ENCODE results near the gene RGPD3. TPM values are rescaled to one million over a fixed set of nuclear protein-coding genes. Genes with fewer than 3 reads are reported as not detected.
"Not testable (repeated sequence)": the region's sequence is repeated elsewhere in the genome, so short reads cannot be mapped to it uniquely, and the experiment has no call there.

The RGPD3 gene
- total and polyA plus RNA-seq, 4 donors: 0.07 to 0.85 (median 0.36) TPM

DNA sequence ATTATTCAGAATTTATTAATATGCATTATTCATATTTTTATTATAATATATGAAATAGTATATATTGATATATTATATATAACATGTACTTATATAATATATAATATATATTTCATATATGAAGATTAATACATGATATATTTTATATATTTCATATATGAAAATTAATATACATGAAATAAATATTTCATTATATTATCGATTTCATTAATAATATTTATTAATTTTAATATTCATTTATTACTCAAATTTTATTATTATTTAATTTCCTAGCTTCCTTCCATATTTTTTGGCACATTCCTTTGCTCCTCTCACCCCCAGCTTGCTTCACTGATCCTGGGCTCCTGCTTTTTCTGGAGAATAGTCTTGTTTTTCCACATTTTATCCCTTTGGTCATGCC is 48.7 kb upstream of the RGPD3 start:
- Histone ChIP-seq H3K9me3 (ENCODE audit: control insufficient read depth in 4 of 4, low read length in 3 of 4) (no peaks in the 10 kb centered on the region), H3K27ac (ENCODE audit: low read depth in 1 of 2, low read length in 2 of 2) (no peak overlapping the region), H3K36me3 (ENCODE audit: control insufficient read depth in 4 of 4, insufficient read depth in 3 of 4, low read depth in 1 of 4, low read length in 3 of 4) (no peaks in the 10 kb centered on the region), H3K4me1 (ENCODE audit: control insufficient read depth in 4 of 4, insufficient read depth in 4 of 4, low read length in 3 of 4) (no peaks in the 10 kb centered on the region), H3K27me3 (ENCODE audit: control insufficient read depth in 4 of 4, insufficient read depth in 4 of 4, low read length in 3 of 4) (no peaks in the 10 kb centered on the region), H3K9ac (ENCODE audit: low read depth in 1 of 2, low read length in 2 of 2) (no peak overlapping the region), H3K4me3 (ENCODE audit: low read depth in 1 of 3, low read length in 3 of 3) (no peak overlapping the region)
- DNase-seq (ENCODE audit: low spot score): no peak
- 78% methylated on average over 1 of the region's 1 CpG for WGBS
- no peak for TF ChIP-seq RXRA (IDR thresholded peaks at IDR 0.05)
- no peak for TF ChIP-seq HNF4G (IDR thresholded peaks at IDR 0.05)
- TF ChIP-seq HNF4A (conservative IDR thresholded peaks at IDR 0.05): no peak
- TF ChIP-seq, protein P1, sequence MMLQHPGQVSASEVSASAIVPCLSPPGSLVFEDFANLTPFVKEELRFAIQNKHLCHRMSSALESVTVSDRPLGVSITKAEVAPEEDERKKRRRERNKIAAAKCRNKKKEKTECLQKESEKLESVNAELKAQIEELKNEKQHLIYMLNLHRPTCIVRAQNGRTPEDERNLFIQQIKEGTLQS (IDR thresholded peaks at IDR 0.05): no peak

DNA sequence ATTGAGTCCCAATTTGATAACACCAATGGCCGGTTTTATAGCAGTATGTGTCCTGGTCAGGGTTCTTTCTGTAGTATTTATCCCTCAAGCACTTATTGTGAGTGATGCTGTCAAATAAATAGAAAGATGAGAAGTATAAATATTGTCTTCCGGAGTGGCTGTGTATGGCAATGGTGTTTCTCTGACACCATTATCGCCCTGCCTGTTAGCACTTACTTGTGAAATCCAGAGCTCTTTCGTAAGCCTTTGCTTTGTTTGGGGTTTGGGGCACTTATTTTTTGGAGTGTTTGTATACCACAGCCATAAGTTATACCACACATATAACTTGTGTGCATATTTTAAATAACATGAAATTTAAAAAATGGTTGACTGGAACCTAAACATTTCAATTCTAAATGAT is 48.2 kb upstream of the RGPD3 start:
- H3K9me3 ChIP-seq (ENCODE audit: control insufficient read depth in 4 of 4, low read length in 3 of 4): no peaks in the 10 kb centered on the region
- H3K27ac ChIP-seq (ENCODE audit: low read depth in 1 of 2, low read length in 2 of 2): no peak overlapping the region
- H3K36me3 ChIP-seq (ENCODE audit: control insufficient read depth in 4 of 4, insufficient read depth in 3 of 4, low read depth in 1 of 4, low read length in 3 of 4): no peaks in the 10 kb centered on the region
- H3K4me1 ChIP-seq (ENCODE audit: control insufficient read depth in 4 of 4, insufficient read depth in 4 of 4, low read length in 3 of 4): no peaks in the 10 kb centered on the region
- H3K27me3 ChIP-seq (ENCODE audit: control insufficient read depth in 4 of 4, insufficient read depth in 4 of 4, low read length in 3 of 4): no peaks in the 10 kb centered on the region
- H3K9ac ChIP-seq (ENCODE audit: low read depth in 1 of 2, low read length in 2 of 2): no peak overlapping the region
- no peak overlapping the region for H3K4me3 ChIP-seq (ENCODE audit: low read depth in 1 of 3, low read length in 3 of 3)
- DNase-seq (ENCODE audit: low spot score): no peak
- TF ChIP-seq RAD21 (IDR thresholded peaks at IDR 0.05): no peak
- no peak for TF ChIP-seq FOXA1 (IDR thresholded peaks at IDR 0.05)
- TF ChIP-seq, protein P2, sequence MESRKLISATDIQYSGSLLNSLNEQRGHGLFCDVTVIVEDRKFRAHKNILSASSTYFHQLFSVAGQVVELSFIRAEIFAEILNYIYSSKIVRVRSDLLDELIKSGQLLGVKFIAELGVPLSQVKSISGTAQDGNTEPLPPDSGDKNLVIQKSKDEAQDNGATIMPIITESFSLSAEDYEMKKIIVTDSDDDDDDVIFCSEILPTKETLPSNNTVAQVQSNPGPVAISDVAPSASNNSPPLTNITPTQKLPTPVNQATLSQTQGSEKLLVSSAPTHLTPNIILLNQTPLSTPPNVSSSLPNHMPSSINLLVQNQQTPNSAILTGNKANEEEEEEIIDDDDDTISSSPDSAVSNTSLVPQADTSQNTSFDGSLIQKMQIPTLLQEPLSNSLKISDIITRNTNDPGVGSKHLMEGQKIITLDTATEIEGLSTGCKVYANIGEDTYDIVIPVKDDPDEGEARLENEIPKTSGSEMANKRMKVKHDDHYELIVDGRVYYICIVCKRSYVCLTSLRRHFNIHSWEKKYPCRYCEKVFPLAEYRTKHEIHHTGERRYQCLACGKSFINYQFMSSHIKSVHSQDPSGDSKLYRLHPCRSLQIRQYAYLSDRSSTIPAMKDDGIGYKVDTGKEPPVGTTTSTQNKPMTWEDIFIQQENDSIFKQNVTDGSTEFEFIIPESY (IDR thresholded peaks at IDR 0.05): no peak
- TF ChIP-seq HNF4G (IDR thresholded peaks at IDR 0.05): no peak
- no peak for TF ChIP-seq GABPA (IDR thresholded peaks at IDR 0.05 in 1 of 2, conservative IDR thresholded peaks at IDR 0.05 in 1 of 2)
- TF ChIP-seq, protein P3, sequence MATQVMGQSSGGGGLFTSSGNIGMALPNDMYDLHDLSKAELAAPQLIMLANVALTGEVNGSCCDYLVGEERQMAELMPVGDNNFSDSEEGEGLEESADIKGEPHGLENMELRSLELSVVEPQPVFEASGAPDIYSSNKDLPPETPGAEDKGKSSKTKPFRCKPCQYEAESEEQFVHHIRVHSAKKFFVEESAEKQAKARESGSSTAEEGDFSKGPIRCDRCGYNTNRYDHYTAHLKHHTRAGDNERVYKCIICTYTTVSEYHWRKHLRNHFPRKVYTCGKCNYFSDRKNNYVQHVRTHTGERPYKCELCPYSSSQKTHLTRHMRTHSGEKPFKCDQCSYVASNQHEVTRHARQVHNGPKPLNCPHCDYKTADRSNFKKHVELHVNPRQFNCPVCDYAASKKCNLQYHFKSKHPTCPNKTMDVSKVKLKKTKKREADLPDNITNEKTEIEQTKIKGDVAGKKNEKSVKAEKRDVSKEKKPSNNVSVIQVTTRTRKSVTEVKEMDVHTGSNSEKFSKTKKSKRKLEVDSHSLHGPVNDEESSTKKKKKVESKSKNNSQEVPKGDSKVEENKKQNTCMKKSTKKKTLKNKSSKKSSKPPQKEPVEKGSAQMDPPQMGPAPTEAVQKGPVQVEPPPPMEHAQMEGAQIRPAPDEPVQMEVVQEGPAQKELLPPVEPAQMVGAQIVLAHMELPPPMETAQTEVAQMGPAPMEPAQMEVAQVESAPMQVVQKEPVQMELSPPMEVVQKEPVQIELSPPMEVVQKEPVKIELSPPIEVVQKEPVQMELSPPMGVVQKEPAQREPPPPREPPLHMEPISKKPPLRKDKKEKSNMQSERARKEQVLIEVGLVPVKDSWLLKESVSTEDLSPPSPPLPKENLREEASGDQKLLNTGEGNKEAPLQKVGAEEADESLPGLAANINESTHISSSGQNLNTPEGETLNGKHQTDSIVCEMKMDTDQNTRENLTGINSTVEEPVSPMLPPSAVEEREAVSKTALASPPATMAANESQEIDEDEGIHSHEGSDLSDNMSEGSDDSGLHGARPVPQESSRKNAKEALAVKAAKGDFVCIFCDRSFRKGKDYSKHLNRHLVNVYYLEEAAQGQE (IDR thresholded peaks at IDR 0.05): no peak
- TF ChIP-seq, protein P4, sequence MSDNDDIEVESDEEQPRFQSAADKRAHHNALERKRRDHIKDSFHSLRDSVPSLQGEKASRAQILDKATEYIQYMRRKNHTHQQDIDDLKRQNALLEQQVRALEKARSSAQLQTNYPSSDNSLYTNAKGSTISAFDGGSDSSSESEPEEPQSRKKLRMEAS (IDR thresholded peaks at IDR 0.05): no peak
- TF ChIP-seq, protein P5, sequence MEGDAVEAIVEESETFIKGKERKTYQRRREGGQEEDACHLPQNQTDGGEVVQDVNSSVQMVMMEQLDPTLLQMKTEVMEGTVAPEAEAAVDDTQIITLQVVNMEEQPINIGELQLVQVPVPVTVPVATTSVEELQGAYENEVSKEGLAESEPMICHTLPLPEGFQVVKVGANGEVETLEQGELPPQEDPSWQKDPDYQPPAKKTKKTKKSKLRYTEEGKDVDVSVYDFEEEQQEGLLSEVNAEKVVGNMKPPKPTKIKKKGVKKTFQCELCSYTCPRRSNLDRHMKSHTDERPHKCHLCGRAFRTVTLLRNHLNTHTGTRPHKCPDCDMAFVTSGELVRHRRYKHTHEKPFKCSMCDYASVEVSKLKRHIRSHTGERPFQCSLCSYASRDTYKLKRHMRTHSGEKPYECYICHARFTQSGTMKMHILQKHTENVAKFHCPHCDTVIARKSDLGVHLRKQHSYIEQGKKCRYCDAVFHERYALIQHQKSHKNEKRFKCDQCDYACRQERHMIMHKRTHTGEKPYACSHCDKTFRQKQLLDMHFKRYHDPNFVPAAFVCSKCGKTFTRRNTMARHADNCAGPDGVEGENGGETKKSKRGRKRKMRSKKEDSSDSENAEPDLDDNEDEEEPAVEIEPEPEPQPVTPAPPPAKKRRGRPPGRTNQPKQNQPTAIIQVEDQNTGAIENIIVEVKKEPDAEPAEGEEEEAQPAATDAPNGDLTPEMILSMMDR (IDR thresholded peaks at IDR 0.05; ENCODE audit: low read depth, low read length, missing input control): no peak
- no peak for TF ChIP-seq EGR1 (IDR thresholded peaks at IDR 0.05; ENCODE audit: low read depth in 2 of 2)
- no peak for TF ChIP-seq HNF4A (conservative IDR thresholded peaks at IDR 0.05)
- TF ChIP-seq, protein P1 (IDR thresholded peaks at IDR 0.05): no peak
- TF ChIP-seq NR2F2 (IDR thresholded peaks at IDR 0.05): no peak
- no peak for TF ChIP-seq JUND (IDR thresholded peaks at IDR 0.05)
- TF ChIP-seq TAF1 (conservative IDR thresholded peaks at IDR 0.05): no peak
- WGBS: 82% methylated on average over 4 of the region's 4 CpGs

DNA sequence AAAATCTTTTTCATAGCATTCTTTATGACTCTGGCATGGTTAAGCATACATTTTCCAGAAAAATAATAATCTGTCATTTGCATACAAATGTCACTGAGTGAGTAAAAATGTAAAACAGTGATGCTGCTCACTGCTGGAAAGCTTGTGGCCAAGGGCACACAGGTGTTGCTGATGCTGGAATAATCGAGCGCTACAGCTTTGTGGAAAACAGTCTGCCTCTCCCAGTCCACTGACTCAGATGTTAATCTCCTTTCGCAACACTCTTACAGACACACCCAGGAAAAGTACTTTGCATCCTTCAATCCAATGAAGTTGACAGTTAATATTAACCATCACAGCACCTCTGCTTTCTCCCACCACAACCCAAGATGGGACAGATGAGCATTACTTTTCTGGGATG is 46.6 kb upstream of the RGPD3 start:
- not testable (repeated sequence) for H3K9ac ChIP-seq (ENCODE audit: low read depth in 1 of 2, low read length in 2 of 2); H3K4me3 ChIP-seq (ENCODE audit: low read depth in 1 of 3, low read length in 3 of 3); H3K27ac ChIP-seq (ENCODE audit: low read depth in 1 of 2, low read length in 2 of 2); DNase-seq (ENCODE audit: low spot score); H3K36me3 ChIP-seq (ENCODE audit: control insufficient read depth in 4 of 4, insufficient read depth in 3 of 4, low read depth in 1 of 4, low read length in 3 of 4); H3K27me3 ChIP-seq (ENCODE audit: control insufficient read depth in 4 of 4, insufficient read depth in 4 of 4, low read length in 3 of 4); H3K9me3 ChIP-seq (ENCODE audit: control insufficient read depth in 4 of 4, low read length in 3 of 4); H3K4me1 ChIP-seq (ENCODE audit: control insufficient read depth in 4 of 4, insufficient read depth in 4 of 4, low read length in 3 of 4)
- WGBS: 74% methylated on average over 3 of the region's 3 CpGs

DNA sequence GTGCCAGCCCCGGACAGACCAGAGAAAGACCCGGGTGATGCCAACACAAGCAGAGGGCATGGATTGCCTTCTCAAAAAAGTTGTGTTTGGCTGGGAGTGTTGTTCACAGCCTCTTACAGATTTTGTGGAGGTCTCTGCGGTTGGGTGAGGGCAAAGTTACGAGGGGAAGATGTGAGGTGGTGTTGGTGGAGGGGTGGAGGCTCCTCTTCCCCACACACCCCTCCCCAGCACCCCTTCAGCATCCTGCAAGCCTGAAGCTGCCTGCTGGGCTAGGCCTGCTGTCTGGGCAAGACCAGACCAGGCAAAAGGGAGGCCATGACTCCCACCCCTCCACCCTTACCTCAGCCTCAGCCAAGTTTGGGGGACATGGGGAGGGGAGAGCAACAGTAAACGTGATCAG is 45.2 kb upstream of the RGPD3 start:
- DNase-seq (ENCODE audit: low spot score); H3K4me1 ChIP-seq (ENCODE audit: control insufficient read depth in 4 of 4, insufficient read depth in 4 of 4, low read length in 3 of 4); H3K36me3 ChIP-seq (ENCODE audit: control insufficient read depth in 4 of 4, insufficient read depth in 3 of 4, low read depth in 1 of 4, low read length in 3 of 4); H3K27ac ChIP-seq (ENCODE audit: low read depth in 1 of 2, low read length in 2 of 2); H3K4me3 ChIP-seq (ENCODE audit: low read depth in 1 of 3, low read length in 3 of 3); H3K9ac ChIP-seq (ENCODE audit: low read depth in 1 of 2, low read length in 2 of 2); H3K9me3 ChIP-seq (ENCODE audit: control insufficient read depth in 4 of 4, low read length in 3 of 4); H3K27me3 ChIP-seq (ENCODE audit: control insufficient read depth in 4 of 4, insufficient read depth in 4 of 4, low read length in 3 of 4): not testable (repeated sequence)
- 87% methylated on average over 3 of the region's 5 CpGs for WGBS

Data from liver (tissue), 9 donors.